ENCODE measurements around the gene CAPN11.

CAPN11 gene

GRCh38 chr6:44226368-44227147, 67.9 kb downstream of the CAPN11 start:
- no peak for TF ChIP-seq CTCF (IDR thresholded peaks at IDR 0.05)

GRCh38 chr6:44227148-44227793, 68.7 kb downstream of the CAPN11 start:
- no peak for TF ChIP-seq CTCF (IDR thresholded peaks at IDR 0.05)

- TF ChIP-seq CTCF (IDR thresholded peaks at IDR 0.05): no peak
Observed at GRCh38 chr6:44228031-44228430, 69.4 kb downstream of the CAPN11 start.

GRCh38 chr6:44228433-44228832, 69.8 kb downstream of the CAPN11 start:
- TF ChIP-seq CTCF (IDR thresholded peaks at IDR 0.05): no peak

- no peak for TF ChIP-seq CTCF (IDR thresholded peaks at IDR 0.05)
Observed at GRCh38 chr6:44228836-44229235, 70.2 kb downstream of the CAPN11 start.

GRCh38 chr6:44229376-44230033, 70.9 kb downstream of the CAPN11 start:
- TF ChIP-seq CTCF (IDR thresholded peaks at IDR 0.05): no peak

GRCh38 chr6:44230034-44230675, 71.5 kb downstream of the CAPN11 start:
- no peak for TF ChIP-seq CTCF (IDR thresholded peaks at IDR 0.05)
